Activated CD4-positive, CD25-positive, alpha-beta regulatory T cell treated with anti-CD3 and anti-CD28 coated beads, Interleukin-2, amount 50 U/mL, for 72 hours (primary cell): ENCODE measurements around the gene NRDC.
A peak's percentile ranks its signal among the peaks of the same experiment; 100 is the strongest.
"Not testable (repeated sequence)": the region's sequence is repeated elsewhere in the genome, so short reads cannot be mapped to it uniquely, and the experiment has no call there.

Experiments
- DNase-seq: peaks from one replicate; pipeline ENCODE4 v3.0.0; 2021

The NRDC gene

GRCh38 chr1:51878616-51879336 lies at the start of gene NRDC:
TSS of gene NRDC (minus strand) at chr1:51878727. CDS start at chr1:51878615, 112 bp downstream.
- peak; percentile 97 for DNase-seq

- DNase-seq: no peak
Measured at GRCh38 chr1:51927029-51927428, 48.5 kb upstream of the NRDC start.

DNA sequence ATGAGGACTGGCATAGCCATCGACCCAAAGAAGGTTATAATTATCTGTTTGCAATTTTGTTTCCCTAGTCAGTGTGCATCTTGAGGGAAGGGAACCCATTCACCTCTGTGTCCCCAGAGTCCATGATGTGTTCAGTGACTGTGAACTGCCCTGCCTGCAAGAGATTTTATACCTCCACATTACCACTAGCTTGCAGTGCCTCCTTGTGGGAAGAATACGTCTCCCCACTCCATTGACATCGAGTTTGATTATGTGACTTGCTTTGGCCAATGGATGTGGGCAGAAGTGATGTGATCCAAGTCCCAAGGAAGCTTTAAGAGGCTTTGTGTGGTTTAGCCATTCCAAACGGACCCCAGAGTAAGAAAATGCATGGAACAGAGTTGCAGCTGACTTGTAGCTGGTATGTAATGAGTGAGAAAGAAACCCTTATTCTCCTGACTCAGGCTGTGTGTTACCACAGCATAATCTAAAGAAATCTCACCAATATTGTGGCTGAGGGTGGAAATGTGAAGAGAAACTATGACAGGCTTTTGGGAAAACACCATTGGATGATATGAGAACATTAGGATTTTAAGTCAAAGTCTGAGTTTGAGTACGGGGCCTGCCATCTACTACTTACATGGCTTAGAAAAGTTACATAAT lies 47.8 kb upstream of the NRDC start:
- no peak for DNase-seq

DNA sequence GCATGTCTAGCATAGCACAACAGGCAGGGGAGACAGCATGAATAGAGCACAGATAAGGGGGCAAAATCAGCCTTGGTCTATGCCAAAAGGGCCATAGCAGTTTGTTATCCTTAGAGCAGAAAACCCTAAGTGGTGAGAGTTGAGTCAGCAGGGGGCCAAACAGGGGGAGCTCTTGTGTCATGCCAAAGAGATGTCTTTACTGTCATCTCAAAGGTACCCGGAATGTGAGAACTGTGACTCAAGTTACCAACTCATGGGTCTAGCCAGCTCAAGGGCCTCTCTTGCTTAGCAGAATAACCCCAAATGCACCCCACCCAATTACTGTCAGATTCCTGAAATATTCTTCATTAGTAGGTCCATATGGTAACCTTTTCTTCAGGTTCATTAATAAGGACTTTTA lies 45.9 kb upstream of the NRDC start:
- no peak for DNase-seq

- DNase-seq: no peak
Measured at GRCh38 chr1:51922040-51922439, 43.5 kb upstream of the NRDC start.

DNA sequence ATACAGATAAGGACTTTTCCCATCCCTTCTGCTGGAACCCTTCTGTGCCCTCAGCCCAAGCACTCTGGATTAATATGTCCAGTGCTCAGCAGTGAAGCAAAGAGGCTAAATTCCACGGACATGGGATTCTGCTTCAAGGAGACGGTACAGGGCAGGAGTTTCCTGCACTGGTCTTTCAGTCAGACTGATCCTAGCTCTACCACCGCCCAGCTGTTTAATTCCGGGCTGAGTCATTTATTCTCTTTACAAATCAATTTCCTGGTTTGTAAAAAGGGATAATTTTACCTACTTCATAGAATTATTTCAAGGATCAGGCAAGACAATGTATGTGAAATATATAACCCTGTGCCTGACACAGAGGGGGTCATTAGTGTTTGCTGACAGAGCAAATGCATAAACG lies 41.6 kb upstream of the NRDC start:
- DNase-seq: no peak

DNA sequence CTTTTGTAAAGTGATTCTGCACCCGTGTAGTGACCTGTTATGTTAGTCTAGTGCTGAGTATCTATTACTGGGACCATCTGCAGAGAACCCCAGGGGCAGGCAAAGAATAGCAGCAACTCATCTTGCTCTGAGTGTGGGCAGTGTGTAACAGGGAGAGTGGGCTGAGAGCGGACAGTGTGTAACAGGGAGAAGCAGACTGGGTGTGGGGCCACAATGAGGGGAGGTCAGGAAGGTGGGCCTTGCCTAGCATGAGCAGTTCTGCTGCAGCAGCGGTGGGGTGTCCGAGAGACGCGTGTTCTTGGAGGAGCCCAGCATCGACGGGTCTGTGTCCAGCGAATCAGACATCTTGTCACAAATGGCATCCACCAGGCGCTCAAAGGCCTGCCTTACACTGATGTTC lies 41.2 kb upstream of the NRDC start:
- no peak for DNase-seq

GRCh38 chr1:51916587-51917405 lies 38.3 kb upstream of the NRDC start:
- DNase-seq: no peak

GRCh38 chr1:51915951-51916350 lies 37.4 kb upstream of the NRDC start:
- no peak for DNase-seq

DNA sequence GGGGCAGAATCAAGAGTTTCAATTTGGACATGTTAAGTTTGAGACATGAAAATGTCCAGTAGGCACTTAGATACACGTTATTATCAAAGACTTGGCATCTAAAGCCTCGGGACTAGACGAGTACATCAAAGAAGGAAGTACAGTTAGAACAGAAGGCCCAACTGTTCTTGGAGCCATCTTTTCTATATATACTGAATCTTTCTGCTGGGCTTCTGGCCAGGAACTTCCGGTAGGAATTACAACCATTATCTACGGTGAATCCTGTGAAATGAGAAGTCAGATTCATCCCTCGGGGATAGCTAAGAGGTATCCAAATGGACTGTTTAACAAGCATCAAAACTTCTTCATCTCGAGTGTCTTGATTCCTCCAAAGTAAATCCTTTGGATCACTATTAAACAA lies 34.4 kb upstream of the NRDC start:
- DNase-seq: no peak

DNA sequence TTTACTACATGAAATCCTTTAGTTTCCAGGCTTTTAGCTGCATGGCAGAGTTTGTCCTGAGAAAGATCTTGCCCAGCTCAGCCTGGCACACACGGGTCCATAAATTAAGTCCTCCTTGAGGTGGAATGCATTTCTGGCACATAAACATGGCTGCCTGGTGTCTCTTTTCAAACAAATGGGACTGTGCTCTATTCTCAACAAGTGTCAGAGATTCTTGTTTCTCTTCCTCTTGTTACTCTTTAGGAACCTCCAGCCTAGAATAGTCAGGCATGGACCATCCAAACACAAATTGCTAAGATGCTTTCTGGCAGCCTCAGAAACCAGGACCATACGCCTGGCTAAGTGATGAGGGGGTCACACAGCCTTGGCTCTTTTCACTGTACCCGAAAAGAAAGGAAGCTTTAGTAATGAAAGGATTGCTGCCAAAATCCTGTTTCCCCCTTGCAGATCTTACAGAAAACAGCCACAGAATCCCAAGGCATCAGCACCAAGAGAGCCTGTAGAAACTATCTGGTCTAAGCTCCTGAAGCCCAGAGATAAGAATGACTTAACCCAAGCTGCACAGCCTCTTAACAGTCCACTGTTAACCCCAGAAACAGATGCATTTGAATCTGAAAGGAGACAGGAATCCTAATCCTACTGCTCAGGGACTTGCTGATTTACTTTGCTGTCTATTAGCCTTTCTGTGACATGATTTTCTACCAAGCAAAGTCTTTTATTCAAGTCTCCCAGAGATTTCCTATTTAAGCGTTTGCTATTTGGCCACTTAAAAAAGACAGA lies 31.9 kb upstream of the NRDC start:
- DNase-seq: no peak

DNA sequence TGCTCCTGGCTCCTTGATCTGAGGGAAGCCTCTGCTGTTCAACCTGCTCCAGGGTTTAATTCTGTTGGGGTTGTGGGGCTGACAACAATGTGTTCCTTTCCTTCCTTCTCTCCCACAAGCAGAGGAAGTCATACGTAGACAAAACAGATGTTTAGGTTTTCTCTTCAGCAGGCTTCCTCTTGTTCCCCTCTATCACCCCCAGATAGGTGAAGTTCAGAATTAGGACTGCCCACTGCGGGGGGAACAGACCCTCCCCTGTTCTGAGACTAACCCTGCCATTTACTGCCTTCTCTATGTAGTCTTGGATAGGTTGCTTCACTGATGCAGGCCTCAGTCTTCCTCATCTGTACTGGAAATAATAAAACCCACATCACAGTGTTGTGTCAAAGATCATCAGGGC lies 30.0 kb upstream of the NRDC start:
- no peak for DNase-seq

DNA sequence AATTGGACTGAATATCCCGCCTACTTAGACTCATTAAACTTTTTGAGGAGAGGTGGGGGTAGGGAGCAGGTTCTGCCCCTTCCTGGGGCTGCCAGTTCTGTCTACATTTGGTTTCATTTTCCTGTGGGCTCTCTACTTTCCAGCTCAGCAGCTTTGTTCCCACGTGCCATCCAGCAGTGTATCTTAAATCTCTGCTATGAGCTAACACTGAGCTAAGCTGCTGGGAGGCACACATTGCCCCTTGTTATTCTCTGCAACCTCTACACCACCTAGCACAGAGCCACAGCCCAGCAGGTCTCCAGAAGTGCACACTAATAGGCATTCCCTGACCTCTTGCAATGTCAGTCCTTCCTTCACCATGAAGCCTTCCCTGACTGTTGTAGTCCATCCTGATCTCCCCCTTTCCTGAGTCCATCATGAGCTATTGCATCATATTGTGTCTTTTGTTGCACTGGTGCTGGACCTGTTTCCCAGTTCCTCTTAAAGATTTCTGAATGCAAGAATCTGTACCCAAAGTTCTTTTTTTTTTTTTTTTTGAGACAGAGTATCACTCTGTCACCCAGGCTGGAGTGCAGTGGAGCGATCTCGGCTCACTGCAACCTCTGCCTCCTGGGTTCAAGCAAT lies 28.7 kb upstream of the NRDC start:
- no peak for DNase-seq

DNA sequence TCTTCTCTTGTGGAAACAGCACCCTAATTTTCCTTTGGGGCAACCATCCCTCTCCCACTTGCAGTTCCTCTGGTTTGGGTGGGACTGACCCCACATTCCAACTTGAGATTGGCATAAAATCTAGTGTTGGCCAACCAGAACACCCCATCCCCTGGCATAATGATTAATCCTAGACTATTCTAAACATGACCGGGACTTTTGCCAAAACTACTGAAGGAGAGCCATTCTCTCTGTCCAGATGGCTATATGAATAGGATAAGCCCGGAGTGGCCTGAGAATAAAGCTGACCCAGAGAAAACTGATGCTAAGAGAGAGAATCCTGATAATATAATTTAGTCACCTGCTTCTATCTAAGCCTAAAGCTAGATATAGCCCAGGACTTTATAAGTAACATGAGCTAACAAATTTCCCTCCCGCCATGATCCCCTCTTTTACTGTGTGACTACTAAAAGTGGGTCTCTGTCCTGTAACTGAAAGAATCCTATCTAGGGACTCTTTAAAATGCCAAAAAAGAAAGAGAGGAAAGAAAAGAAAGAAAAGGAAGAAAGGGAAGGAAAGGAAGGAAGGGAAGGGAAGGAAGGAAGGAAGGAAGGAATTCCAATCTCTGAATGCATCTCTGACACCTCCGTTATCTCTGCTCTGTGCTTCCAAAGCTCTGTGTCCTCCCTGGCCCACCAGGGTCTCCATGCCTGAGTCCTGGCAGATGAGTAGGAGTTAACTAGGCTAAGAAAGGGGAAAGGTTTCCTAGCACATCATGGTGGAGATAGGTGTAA lies 28.0 kb upstream of the NRDC start:
- no peak for DNase-seq

DNA sequence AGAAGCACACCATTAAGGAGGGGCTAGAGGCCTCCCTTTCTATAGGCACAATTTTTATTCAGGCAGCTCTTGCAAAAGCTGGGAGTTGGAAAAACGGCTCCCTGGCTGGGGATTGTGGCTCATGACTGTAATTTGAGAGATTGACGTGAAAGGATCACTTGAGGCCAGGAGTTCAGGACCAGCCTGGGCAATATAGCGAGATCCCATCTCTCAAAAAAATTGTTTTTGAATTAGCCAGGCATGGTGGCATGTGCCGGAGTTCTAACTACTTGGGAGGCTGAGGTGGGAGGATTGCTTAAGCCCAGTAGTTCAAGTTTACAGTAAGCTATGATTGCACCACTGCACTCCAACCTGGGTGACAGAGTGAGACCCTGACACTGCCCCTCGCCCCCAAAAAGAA lies 23.9 kb upstream of the NRDC start:
- DNase-seq: no peak

- no peak for DNase-seq
Measured at GRCh38 chr1:51901151-51901550, 22.6 kb upstream of the NRDC start.

GRCh38 chr1:51899022-51899421 lies 20.5 kb upstream of the NRDC start:
- no peak for DNase-seq

- no peak for DNase-seq
Measured at GRCh38 chr1:51898090-51898734, 19.7 kb upstream of the NRDC start.

DNA sequence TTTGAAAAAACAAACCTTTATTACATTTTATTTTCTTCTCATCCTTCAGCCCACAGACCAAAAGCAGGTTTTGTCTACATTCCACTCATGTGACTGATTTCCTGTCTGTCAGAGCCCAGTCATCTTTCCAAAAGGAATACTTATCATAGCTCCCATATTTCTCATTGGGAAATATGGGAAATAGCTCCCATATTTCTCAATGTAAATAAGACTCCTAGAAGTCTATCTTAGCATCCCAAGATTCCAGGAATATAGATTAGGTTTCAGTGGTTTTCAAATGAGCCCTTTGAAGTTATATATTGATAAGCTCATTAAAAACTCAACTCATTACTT lies 19.1 kb upstream of the NRDC start:
- no peak for DNase-seq

DNA sequence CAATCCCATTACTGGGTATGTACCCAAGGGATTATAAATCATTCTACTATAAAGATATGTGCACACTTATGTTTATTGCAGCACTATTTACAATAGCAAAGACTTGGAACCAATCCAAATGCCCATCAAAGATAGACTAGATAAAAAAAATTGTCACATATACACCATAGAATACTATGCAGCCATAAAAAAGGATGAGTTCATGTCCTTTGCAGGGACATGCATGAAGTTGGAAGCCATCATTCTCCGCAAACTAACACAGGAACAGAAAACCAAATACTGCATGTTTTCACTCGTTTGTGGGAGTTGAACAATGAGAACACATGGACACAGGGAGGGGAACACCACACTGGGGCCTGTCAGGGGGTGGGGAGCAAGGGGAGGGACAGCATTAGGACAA lies 16.2 kb upstream of the NRDC start:
- not testable (repeated sequence) for DNase-seq

- DNase-seq: no peak
Measured at GRCh38 chr1:51878308-51878615, 265 bp downstream of the NRDC start.
